Activated B cell treated with CpG ODN at 0.5 μM for 24 hours (primary cell): ENCODE measurements around the gene ANKRD11. TPM values are rescaled to one million over a fixed set of nuclear protein-coding genes. Genes with fewer than 3 reads are reported as not detected.

ENCODE experiments used
- ATAC-seq: fragments of 200-7000 bp; cut with Tn5 transposase; one replicate; pipeline ENCODE4 v1.10.0; 2021; ENCODE audit warnings: low read depth, mild to moderate bottlenecking, moderate library complexity
- CTCF ChIA-PET: fragments of 350-600 bp; sonication (Branson Sonifier 250); formaldehyde crosslinking; loops from one replicate; lab custom pipeline; 2021; ENCODE audit warnings: antibody characterized with exemption; lab: Charles Lee
- POLR2A ChIA-PET: fragments of 350-600 bp; sonication (Branson Sonifier 250); formaldehyde crosslinking; loops from one replicate; lab custom pipeline; 2021; ENCODE audit warnings: antibody characterized with exemption; lab: Charles Lee
- DNase-seq: peaks from one replicate; pipeline ENCODE4 v3.0.0; 2022
- H3K27ac Mint-ChIP-seq: one replicate; pipeline ENCODE4 v1.8.0; 2020; ENCODE audit warnings: mixed read lengths
- H3K27me3 Mint-ChIP-seq: one replicate; pipeline ENCODE4 v1.8.0; 2021; ENCODE audit warnings: mixed read lengths
- H3K36me3 Mint-ChIP-seq: one replicate; pipeline ENCODE4 v1.8.0; 2021; ENCODE audit warnings: low read depth, mixed read lengths
- H3K4me1 Mint-ChIP-seq: one replicate; pipeline ENCODE4 v1.8.0; 2021; ENCODE audit warnings: mixed read lengths
- H3K4me3 Mint-ChIP-seq: one replicate; pipeline ENCODE4 v1.8.0; 2020; ENCODE audit warnings: mild to moderate bottlenecking, mixed read lengths
- H3K9me3 Mint-ChIP-seq: one replicate; pipeline ENCODE4 v1.8.0; 2020; ENCODE audit warnings: mixed read lengths
- intact Hi-C: fragments of 100-400 bp; cut with micrococcal nuclease; formaldehyde crosslinking; loops from one replicate; pipeline ENCODE4 v1.15.1; 2024
- total RNA-seq: library from RNA; stranded (reverse); gene quantifications from 2 replicates; pipeline ENCODE4 v1.2.3, GENCODE V29; 2022
- TF ChIP-seq, protein P1 (sequence below): fragments of 200-600 bp; IDR thresholded peaks from one replicate; pipeline ENCODE4 v1.8.0; 2022; ENCODE audit warnings: antibody characterized with exemption, mild to moderate bottlenecking

Gene ANKRD11
- total RNA-seq, 1 donor from 2014 or later: 243 TPM

GRCh38 chr16:89381788-89382187 is 108.6 kb downstream of the ANKRD11 start:
- H3K36me3 Mint-ChIP-seq: peaks cover 25% of the 10 kb centered on the region
- intact Hi-C loops: no loop called here
- ChIA-PET CTCF (no interaction called here), POLR2A (no interaction called here)
- peaks cover 89% of the 10 kb centered on the region for H3K4me1 Mint-ChIP-seq
- peak overlapping the region; percentile 12 for H3K27ac Mint-ChIP-seq
- no peak for ATAC-seq
- TF ChIP-seq, protein P1, sequence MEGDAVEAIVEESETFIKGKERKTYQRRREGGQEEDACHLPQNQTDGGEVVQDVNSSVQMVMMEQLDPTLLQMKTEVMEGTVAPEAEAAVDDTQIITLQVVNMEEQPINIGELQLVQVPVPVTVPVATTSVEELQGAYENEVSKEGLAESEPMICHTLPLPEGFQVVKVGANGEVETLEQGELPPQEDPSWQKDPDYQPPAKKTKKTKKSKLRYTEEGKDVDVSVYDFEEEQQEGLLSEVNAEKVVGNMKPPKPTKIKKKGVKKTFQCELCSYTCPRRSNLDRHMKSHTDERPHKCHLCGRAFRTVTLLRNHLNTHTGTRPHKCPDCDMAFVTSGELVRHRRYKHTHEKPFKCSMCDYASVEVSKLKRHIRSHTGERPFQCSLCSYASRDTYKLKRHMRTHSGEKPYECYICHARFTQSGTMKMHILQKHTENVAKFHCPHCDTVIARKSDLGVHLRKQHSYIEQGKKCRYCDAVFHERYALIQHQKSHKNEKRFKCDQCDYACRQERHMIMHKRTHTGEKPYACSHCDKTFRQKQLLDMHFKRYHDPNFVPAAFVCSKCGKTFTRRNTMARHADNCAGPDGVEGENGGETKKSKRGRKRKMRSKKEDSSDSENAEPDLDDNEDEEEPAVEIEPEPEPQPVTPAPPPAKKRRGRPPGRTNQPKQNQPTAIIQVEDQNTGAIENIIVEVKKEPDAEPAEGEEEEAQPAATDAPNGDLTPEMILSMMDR: no peak
- no peaks in the 10 kb centered on the region for H3K9me3 Mint-ChIP-seq
- no peaks in the 10 kb centered on the region for H3K27me3 Mint-ChIP-seq
- DNase-seq: no peak
- no peak overlapping the region for H3K4me3 Mint-ChIP-seq

DNA sequence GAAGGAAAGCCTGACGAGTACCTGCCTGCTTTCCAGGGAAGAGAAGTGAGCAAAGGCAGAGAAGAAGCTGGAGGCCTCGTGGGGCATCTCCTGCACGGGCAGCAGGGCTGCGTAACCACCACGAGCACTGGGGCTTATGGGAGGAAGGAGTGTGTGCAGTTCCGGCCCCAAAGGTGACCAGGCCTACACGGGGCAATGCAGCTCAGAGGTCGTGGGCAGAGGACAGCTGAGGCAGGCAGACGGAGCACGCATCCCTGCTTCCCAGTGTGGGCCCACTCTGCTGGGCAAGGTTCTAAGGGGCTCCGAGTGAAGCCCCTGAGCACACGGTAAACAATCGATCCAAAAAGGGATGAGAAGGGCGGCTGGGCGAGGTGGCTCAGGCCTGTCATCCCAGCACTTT is 109.7 kb downstream of the ANKRD11 start:
- ChIA-PET POLR2A (interaction anchor here (0.6 kb wide), 1 partner anchor 107 kb away, joined by 4 read pairs; no protein-coding TSS in a partner anchor), CTCF (no interaction called here)
- TF ChIP-seq, protein P1: no peak
- Mint-ChIP-seq H3K9me3 (no peaks in the 10 kb centered on the region), H3K36me3 (peaks cover 29% of the 10 kb centered on the region), H3K4me3 (no peak overlapping the region), H3K27ac (no peak overlapping the region), H3K4me1 (peaks cover 91% of the 10 kb centered on the region), H3K27me3 (no peaks in the 10 kb centered on the region)
- intact Hi-C loops: no loop called here
- DNase-seq: no peak
- ATAC-seq: no peak

GRCh38 chr16:89378947-89379771 is 111.2 kb downstream of the ANKRD11 start:
- Mint-ChIP-seq H3K4me1 (peaks cover 93% of the 10 kb centered on the region), H3K27me3 (no peaks in the 10 kb centered on the region), H3K27ac (no peak overlapping the region), H3K9me3 (no peaks in the 10 kb centered on the region), H3K36me3 (peaks cover 27% of the 10 kb centered on the region), H3K4me3 (no peak overlapping the region)
- no peak for DNase-seq
- ChIA-PET POLR2A (interaction anchor here (1.5 to 1.9 kb wide), 2 partner anchors 98 to 109 kb away, joined by 3 to 6 read pairs; no protein-coding TSS in a partner anchor), CTCF (no interaction called here)
- intact Hi-C loops: no loop called here
- ATAC-seq: peak; percentile 19
- TF ChIP-seq, protein P1: no peak

- H3K27ac Mint-ChIP-seq: no peak overlapping the region
- H3K9me3 Mint-ChIP-seq: no peaks in the 10 kb centered on the region
- TF ChIP-seq, protein P1: no peak
- DNase-seq (no peak), ATAC-seq (no peak)
- ChIA-PET CTCF (no interaction called here), POLR2A (no interaction called here)
- H3K4me1 Mint-ChIP-seq: peaks cover 92% of the 10 kb centered on the region
- no peak overlapping the region for H3K4me3 Mint-ChIP-seq
- H3K27me3 Mint-ChIP-seq: no peaks in the 10 kb centered on the region
- intact Hi-C loops: no loop called here
- H3K36me3 Mint-ChIP-seq: peaks cover 33% of the 10 kb centered on the region
These were observed 112.9 kb downstream of the ANKRD11 start for GRCh38 chr16:89377453-89377848.

DNA sequence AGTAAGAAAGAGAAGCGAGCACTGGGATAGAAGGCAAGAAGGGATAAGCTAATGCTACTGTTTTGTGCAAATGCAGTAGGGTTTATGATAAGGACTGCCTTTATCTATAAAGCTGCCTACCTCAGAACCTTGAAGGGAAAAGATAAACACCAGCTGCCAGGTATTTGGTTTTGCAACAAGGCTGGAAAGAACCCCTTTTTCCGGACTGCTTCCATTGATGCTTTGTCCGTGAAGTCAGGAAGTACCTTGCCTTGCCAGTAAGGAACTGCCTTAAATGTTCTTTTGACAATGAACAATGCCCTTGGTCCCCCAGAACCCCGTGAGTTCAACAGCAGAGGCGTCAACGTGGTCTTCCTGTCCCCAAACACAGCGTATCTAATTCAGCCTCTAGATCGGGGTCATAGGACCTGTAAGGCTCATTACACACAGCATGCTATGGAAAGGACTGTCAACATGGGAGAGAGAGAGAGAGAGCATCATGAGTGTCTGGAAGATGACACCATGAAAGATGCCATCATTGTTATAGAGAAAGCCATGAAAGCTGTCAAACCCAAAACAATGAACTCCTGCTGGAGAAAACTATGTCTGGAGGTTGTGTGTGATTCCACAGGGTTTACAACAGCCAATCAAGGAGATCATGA is 113.4 kb downstream of the ANKRD11 start:
- intact Hi-C loops: no loop called here
- H3K27ac Mint-ChIP-seq: no peak overlapping the region
- peaks cover 37% of the 10 kb centered on the region for H3K36me3 Mint-ChIP-seq
- no peak for DNase-seq
- no peak for ATAC-seq
- H3K4me3 Mint-ChIP-seq: no peak overlapping the region
- peaks cover 90% of the 10 kb centered on the region for H3K4me1 Mint-ChIP-seq
- H3K27me3 Mint-ChIP-seq: no peaks in the 10 kb centered on the region
- no peaks in the 10 kb centered on the region for H3K9me3 Mint-ChIP-seq
- TF ChIP-seq, protein P1: no peak
- ChIA-PET CTCF (no interaction called here), POLR2A (interaction anchor here (3.0 kb wide), 1 partner anchor 15 kb away, joined by 10 read pairs; no protein-coding TSS in a partner anchor)
